D721Med (cell line): ENCODE data around the gene SPEM3.

Experiments
- DNase-seq: peaks from one replicate; pipeline ENCODE4 v3.0.0; 2011; ENCODE audit warnings: low spot score; ENCODE audit not compliant: insufficient read length
- FAIRE-seq: peaks from 2 replicates; lab custom pipeline; 2011; peaks lifted over from hg19 to GRCh38; lab: Jason Lieb, UNC
- TF ChIP-seq, protein P1 (sequence below): IDR thresholded peaks from 2 replicates; pipeline ENCODE4 v1.5.1; 2012; ENCODE audit warnings: mild to moderate bottlenecking, control low read depth; ENCODE audit not compliant: insufficient read depth; ENCODE audit errors: missing control alignments

Gene SPEM3

GRCh38 chr17:7393613-7394451, 34.8 kb upstream of the SPEM3 start:
- TF ChIP-seq, protein P1, sequence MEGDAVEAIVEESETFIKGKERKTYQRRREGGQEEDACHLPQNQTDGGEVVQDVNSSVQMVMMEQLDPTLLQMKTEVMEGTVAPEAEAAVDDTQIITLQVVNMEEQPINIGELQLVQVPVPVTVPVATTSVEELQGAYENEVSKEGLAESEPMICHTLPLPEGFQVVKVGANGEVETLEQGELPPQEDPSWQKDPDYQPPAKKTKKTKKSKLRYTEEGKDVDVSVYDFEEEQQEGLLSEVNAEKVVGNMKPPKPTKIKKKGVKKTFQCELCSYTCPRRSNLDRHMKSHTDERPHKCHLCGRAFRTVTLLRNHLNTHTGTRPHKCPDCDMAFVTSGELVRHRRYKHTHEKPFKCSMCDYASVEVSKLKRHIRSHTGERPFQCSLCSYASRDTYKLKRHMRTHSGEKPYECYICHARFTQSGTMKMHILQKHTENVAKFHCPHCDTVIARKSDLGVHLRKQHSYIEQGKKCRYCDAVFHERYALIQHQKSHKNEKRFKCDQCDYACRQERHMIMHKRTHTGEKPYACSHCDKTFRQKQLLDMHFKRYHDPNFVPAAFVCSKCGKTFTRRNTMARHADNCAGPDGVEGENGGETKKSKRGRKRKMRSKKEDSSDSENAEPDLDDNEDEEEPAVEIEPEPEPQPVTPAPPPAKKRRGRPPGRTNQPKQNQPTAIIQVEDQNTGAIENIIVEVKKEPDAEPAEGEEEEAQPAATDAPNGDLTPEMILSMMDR = no peak
- DNase-seq (peak; percentile 72), FAIRE-seq (no peak)

DNA sequence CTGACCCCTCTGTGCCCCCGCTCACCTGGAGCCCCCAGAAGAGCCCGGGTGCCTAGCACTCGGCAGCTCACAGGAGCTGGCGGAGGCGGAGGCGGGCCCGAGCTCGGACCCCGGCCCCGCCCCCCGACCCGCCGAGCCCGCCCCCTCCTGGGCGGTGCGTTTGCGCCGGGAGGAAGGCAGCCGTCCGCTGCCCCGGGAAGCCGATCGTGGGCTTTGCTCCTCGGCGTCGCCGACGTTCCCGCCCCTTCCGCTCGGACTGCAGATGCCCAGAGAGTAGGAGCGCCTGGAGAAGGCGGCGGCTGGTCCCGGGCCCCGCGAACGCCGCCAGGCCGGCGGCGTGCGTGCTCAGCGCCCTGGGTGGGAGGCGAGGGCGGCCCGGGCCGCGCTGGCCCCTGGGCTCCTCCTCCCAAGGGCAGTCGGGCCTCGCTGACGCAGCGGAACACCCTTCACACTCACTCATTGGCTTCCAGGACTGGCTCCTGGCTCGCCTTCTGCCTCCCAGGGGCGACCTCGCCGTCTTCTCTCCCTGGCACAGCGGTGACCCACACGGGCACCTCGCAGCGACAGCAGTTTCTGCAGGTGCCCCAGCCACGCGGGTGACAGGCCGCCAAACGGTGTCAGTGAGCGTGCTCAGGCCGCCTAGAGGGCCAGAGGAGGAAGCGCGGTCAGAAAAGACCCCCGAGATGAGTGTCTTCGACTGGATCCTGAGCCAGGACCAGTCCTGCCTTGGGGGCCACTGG, 34.0 kb upstream of the SPEM3 start, which contains the start of gene PLSCR3:
PLSCR3 (minus strand) TSS at position 74 of the 740 bp plus-strand sequence. CDS start 415 bp downstream, outside the sequence.
- FAIRE-seq (no peak), DNase-seq (peak; percentile 97)
- TF ChIP-seq, protein P1 = no peak

- TF ChIP-seq, protein P1 = no peak
- DNase-seq = no peak
- no peak for FAIRE-seq
Measured at GRCh38 chr17:7396147-7396546, 32.5 kb upstream of the SPEM3 start.

DNA sequence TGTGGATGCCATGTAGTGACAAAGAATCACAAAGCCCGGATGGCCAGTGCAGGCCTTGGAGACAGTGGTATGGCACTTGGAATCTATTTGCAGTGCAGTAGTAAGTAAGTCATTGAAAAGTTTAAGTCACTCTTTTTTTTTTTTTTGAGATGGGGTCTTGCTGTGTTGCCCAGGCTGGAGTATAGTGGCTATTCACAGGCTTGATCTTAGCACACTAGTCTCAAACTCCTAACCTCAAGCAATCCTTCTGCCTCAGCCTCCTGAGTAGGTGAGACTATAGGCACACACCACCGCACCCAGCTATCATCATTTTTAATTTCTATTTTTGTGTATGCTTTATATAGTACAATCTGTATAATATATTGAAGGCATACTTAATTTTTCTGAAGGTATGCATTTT, 30.0 kb upstream of the SPEM3 start:
- no peak for FAIRE-seq
- no peak for DNase-seq
- TF ChIP-seq, protein P1 = no peak

DNA sequence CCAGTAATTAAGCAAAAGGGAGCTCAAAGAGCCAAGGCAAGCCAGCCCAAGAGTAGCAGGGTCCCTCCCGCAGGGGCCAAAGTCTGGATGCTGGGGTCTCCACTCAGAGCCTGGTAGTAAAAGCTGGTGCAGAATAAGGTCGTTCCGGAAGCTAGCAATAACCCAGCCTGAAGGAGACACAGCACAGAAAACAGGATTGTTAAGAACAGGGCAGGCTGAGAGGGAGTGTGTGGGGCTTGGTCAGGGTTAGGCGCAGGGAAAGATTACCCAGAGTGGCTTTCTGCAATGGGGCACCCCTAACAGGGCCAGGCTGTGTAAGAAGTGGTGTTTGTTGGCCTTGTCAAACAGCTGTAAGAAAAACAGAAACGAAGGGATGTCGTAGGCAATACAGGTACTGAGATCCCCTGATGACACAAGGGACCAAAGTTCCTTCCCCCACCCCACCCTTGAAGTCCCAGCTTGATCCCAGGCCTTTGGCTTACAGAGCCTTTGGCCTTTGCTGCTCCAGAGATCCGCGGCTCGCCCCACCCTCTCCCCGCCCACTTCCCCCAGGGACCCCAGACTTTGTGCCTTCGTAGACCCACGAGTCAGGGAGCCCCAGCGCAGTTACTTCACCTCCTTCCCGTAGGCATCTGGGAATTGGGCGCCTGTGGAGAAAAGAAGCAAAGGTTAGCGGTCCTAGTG, 25.5 kb upstream of the SPEM3 start:
- FAIRE-seq = no peak
- DNase-seq = no peak
- TF ChIP-seq, protein P1 = no peak

GRCh38 chr17:7403727-7403976, 25.0 kb upstream of the SPEM3 start:
- DNase-seq = no peak
- TF ChIP-seq, protein P1 = no peak
- no peak for FAIRE-seq
